SK-N-MC (cell line): ENCODE results near the gene LPAR3.

ENCODE experiments used
- DNase-seq: peaks from one replicate; pipeline ENCODE4 v3.0.0-alpha.2; 2011; ENCODE audit warnings: low read depth, low spot score
- H3K27ac ChIP-seq: fragments of 200-600 bp; sonication (generic); 2 replicates; pipeline ENCODE4 v1.5.1; 2016; ENCODE audit warnings: mixed run types
- H3K36me3 ChIP-seq: fragments of 200-600 bp; sonication (generic); 2 replicates; pipeline ENCODE4 v1.6.1; 2017; ENCODE audit warnings: antibody characterized with exemption, low read length, mixed read lengths; ENCODE audit not compliant: insufficient read depth
- H3K4me3 ChIP-seq: fragments of 200-600 bp; sonication (generic); 2 replicates; pipeline ENCODE4 v1.5.1; 2016
- H3K9ac ChIP-seq: fragments of 200-600 bp; sonication (generic); 2 replicates; pipeline ENCODE4 v1.8.0; 2017; ENCODE audit warnings: mixed run types, mixed read lengths; ENCODE audit not compliant: insufficient read length
- H3K9me3 ChIP-seq: fragments of 200-600 bp; sonication (generic); 2 replicates; pipeline ENCODE4 v1.6.1; 2017; ENCODE audit warnings: low read depth, mild to moderate bottlenecking, antibody characterized with exemption, low read length, moderate library complexity, mixed read lengths
- EZH2 ChIP-seq: fragments of 200-600 bp; sonication (generic); IDR thresholded peaks from one replicate; pipeline ENCODE4 v1.6.1; 2017; ENCODE audit warnings: antibody characterized with exemption
- FOXP2 ChIP-seq: optimal IDR thresholded peaks from 2 replicates; pipeline ENCODE3; 2011; ENCODE audit warnings: mild to moderate bottlenecking, moderate library complexity; ENCODE audit not compliant: insufficient read depth; ENCODE audit errors: extremely low read length, control extremely low read depth
- POLR2AphosphoS5 ChIP-seq: IDR thresholded peaks from 2 replicates; pipeline ENCODE4 v1.6.1; 2012; ENCODE audit warnings: mild to moderate bottlenecking, low read depth, low read length, borderline replicate concordance

Gene LPAR3

DNA sequence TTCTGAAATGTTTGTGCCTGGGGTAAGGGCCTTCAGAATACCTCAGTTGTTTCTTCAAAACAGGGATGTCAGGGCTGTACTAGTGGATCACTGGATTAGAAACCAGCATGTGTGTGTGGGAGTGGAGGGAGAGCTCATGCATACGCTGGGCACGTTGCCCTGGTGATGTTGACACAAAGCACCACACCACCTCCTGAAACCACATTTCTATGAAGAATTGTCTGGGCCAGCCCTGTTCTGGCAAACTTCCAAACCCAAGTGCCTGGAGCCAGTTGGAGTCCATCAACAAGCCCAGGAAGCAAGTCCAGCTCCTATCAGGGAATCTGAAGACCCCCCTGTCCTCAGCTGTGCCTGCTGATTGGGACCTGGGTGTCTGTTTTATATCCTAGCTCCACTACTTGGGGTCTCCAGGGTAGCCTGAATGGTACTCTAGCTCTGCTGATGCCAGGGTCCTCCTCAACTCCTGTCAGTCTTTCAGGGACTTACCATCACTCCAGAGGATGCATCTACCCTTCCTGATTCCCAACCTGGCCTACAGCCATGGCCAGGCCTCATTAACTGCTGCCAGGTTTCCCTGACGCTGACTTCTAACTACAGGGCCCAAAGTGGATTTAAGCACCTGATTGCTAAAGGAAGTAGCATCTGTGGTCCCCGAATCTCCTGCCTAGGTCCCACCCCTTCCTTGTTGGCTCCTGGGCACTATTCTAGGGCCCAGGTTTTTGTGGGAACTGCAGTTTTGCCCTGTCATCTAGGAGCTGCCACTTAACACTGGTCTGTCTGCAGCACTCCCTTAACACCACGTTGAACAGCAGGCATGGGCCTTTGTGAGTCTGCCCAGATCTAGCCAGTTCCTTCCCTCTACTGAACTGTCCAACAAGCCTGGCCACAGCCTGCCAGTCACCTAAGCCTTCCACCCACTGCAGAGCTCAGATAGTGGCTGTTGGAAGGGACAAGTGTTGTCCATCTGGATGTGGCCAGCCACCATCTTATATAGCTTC lies 45.5 kb downstream of the LPAR3 start:
- DNase-seq = no peak
- Histone ChIP-seq H3K9ac (no peak overlapping the region), H3K36me3 (no peaks in the 10 kb centered on the region), H3K4me3 (no peak overlapping the region), H3K27ac (no peak overlapping the region), H3K9me3 (no peaks in the 10 kb centered on the region)
- TF ChIP-seq FOXP2 (no peak), POLR2AphosphoS5 (no peak), EZH2 (no peak)

DNA sequence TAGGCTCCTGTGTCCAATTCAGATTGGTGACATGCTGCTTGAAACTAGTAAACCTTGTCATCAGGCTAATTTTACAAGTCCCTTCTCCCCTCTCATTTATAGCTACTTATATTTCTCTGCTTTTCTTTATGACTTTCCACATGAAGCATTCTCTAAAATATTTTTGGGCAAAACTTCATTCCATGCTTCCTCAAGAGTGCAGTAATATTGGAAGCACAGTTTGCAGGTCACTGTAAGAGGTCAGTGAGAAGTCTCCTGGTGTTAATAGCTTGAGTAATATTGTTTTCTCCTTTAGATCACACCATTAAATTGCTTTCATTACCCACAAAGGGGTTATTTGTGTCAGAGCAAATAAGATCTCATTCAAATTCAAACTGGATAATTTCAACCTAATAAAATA lies 46.6 kb downstream of the LPAR3 start:
- no peak overlapping the region for H3K27ac ChIP-seq
- DNase-seq = no peak

DNA sequence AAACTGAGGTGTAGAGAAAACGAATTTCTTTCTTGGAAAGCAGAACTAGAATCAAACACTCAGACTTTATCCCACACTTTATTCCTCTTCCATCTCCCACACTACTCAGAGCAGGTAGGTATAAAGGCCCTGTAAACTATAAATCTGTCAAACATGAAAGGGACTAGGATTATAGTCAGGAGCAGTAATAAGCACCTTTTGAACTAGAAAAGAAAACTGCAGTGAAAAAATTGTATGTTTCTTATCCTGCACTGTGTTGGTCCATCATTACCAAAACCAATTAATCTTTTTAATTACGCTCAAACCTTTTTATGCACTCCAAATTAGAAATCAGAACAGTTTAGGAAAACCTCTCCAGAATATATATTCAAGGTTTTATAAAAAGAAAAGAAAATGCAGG lies 47.6 kb downstream of the LPAR3 start:
- H3K36me3 ChIP-seq = no peaks in the 10 kb centered on the region
- H3K4me3 ChIP-seq = no peak overlapping the region
- no peak overlapping the region for H3K9ac ChIP-seq
- H3K27ac ChIP-seq = no peak overlapping the region
- DNase-seq = no peak
- TF ChIP-seq EZH2 (no peak), FOXP2 (no peak), POLR2AphosphoS5 (no peak)
- H3K9me3 ChIP-seq = no peaks in the 10 kb centered on the region

More for the DNA sequence above, 46.6 kb downstream of the LPAR3 start:
- no peaks in the 10 kb centered on the region for H3K9me3 ChIP-seq
- H3K9ac ChIP-seq = no peak overlapping the region
- H3K4me3 ChIP-seq = no peak overlapping the region
- TF ChIP-seq POLR2AphosphoS5 (no peak), FOXP2 (no peak), EZH2 (no peak)
- no peaks in the 10 kb centered on the region for H3K36me3 ChIP-seq

DNA sequence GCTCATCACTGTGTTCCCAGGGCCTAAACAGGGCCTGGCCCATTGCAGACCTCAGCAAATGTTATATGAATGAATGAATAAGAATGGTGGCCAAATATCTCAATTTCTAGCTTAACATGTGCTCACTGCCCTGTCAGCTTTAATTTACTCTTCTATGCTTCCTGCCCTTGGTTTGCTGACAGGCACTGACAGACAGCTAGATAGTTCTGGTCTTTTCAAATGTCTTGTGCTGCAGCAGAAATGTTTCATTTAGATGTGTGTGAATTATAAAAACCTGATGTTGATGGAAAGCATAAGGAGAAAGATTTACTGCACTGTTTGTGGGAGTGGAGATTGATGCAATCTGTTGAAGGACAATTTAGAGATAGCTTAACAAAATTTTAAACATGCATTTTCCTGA lies 48.9 kb downstream of the LPAR3 start:
- TF ChIP-seq FOXP2 (no peak), POLR2AphosphoS5 (no peak), EZH2 (no peak)
- H3K36me3 ChIP-seq = no peaks in the 10 kb centered on the region
- no peak overlapping the region for H3K4me3 ChIP-seq
- H3K9ac ChIP-seq = no peak overlapping the region
- H3K9me3 ChIP-seq = no peaks in the 10 kb centered on the region
- no peak for DNase-seq
- H3K27ac ChIP-seq = no peak overlapping the region

DNA sequence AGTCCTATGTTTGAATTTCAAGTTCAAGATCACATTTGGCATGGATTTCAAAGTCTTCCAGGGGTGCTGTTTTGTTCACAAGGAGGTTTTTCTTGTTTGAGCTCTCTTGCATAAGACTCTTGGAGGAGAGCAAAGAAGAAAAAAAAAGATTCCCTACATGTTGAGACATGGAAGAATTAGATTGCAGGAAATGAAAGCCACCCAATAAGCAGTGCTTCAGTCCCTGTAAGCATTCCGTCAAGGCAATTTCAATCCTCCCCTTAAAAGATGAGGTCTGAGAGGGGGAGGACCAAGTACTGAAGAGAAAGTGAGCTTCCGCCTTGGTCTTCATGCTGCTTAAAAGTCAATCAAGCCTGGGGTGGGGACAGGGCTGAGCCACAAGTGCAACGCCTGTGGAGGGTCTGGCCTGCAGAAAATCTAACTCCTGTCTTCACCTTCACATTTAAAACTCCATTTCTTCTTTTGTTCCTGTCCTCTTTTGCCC lies 50.2 kb downstream of the LPAR3 start:
- Histone ChIP-seq H3K27ac (peak overlapping the region; percentile 45; the same call in 1 of the 2 replicates), H3K36me3 (no peaks in the 10 kb centered on the region), H3K4me3 (no peak overlapping the region), H3K9ac (no peak overlapping the region), H3K9me3 (no peaks in the 10 kb centered on the region)
- no peak for DNase-seq
- TF ChIP-seq EZH2 (no peak), FOXP2 (no peak), POLR2AphosphoS5 (no peak)

DNA sequence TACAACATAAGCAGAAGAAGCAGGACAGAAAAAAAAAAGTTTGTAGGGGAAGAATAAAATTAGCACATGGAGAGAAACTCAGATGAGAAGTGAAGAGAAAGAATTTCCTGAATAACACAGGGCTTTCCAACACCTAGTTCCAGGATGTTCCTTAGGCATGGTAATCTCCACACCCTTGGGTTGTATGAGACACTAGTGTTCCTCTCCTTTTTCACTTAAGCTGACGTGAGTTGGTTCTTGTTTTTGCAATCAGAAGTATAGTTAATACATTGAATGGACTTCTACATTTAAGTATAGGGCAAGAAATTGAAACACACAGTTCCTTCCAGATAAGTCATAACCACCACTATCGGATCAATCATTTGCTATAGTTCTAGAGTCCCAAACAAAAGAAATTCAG lies 51.0 kb downstream of the LPAR3 start:
- Histone ChIP-seq H3K27ac (no peak overlapping the region), H3K9ac (no peak overlapping the region), H3K4me3 (no peak overlapping the region), H3K36me3 (no peaks in the 10 kb centered on the region), H3K9me3 (no peaks in the 10 kb centered on the region)
- no peak for DNase-seq
- TF ChIP-seq EZH2 = no peak
- no peak for TF ChIP-seq FOXP2
- no peak for TF ChIP-seq POLR2AphosphoS5

DNA sequence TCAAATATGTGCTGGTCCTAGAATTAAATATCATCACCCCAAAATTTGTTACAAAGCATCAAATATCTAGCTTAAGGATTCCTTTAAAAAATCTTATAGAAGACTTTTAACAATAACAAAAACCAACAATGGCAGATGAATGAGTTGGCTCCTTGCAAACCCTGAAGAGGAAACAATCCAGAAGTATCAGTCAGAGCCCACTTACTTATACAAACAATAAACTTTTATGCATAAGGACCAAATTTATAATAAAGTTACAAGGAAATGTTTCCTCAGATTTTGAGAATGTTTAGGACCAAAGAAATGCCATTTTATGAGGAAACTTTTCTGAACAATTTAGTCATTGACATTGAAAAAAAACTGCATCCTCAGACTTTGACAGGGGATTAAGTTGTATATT lies 52.7 kb downstream of the LPAR3 start:
- H3K4me3 ChIP-seq = no peak overlapping the region
- H3K27ac ChIP-seq = no peak overlapping the region
- H3K36me3 ChIP-seq = no peaks in the 10 kb centered on the region
- DNase-seq = no peak
- no peak overlapping the region for H3K9ac ChIP-seq
- H3K9me3 ChIP-seq = no peaks in the 10 kb centered on the region
- no peak for TF ChIP-seq FOXP2
- TF ChIP-seq EZH2 = no peak
- TF ChIP-seq POLR2AphosphoS5 = no peak

DNA sequence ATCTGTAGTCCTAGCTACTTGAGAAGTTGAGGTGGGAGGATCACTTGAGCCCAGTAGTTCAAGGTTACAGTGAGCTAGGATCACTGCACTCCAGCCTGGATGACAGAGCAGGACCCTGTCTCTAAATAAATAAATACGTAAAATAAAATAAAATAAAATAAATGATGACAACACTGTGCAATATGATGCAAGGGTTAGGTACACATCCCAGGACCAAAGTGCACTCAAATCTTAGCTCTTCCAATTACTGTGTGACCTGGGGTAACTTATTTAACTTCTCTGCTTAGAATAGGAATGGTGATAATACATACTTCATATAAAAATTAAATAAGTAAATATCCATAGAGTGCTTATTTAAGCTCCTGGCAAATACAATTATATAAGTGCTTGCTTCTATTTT lies 53.5 kb downstream of the LPAR3 start:
- Histone ChIP-seq H3K9me3 (no peaks in the 10 kb centered on the region), H3K27ac (no peak overlapping the region), H3K36me3 (no peaks in the 10 kb centered on the region), H3K4me3 (no peak overlapping the region), H3K9ac (no peak overlapping the region)
- no peak for DNase-seq
- TF ChIP-seq POLR2AphosphoS5 (no peak), FOXP2 (no peak), EZH2 (no peak)

DNA sequence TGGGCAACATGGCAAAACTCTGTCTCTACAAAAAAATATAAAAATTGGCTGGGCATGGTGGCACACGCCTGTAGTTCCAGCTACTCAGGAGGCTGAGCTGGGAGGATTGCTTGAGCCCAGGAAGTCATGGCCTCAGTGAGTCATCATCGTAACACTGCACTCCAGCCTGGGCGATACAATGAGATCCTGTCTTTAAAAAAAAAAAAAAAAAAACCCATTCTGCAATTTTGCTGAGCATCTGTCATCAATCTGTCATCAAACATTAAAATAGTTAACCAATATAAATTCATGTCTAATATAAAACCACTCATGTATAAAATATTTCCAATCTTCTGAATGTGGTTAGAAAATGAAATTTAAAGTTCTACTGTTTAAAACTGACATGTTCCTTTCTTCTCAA lies 56.9 kb downstream of the LPAR3 start:
- DNase-seq = no peak
- no peak overlapping the region for H3K4me3 ChIP-seq

More for the DNA sequence above, 56.9 kb downstream of the LPAR3 start:
- TF ChIP-seq FOXP2 = no peak
- TF ChIP-seq EZH2 = no peak
- TF ChIP-seq POLR2AphosphoS5 = no peak
- Histone ChIP-seq H3K36me3 (no peaks in the 10 kb centered on the region), H3K9me3 (no peaks in the 10 kb centered on the region), H3K9ac (no peak overlapping the region), H3K27ac (no peak overlapping the region)
